Endothelial cell (in vitro differentiated cells): ENCODE measurements around the gene TIPARP. TPM values are rescaled to one million over a fixed set of nuclear protein-coding genes. Genes with fewer than 3 reads are reported as not detected.

Experiments
- DNase-seq: peaks from one replicate; pipeline ENCODE4 v3.0.0; 2021; ENCODE audit warnings: low spot score
- H3K27ac Mint-ChIP-seq: one replicate; pipeline ENCODE4 v1.8.0; 2021; ENCODE audit warnings: mixed read lengths, inconsistent platforms; ENCODE audit not compliant: unreplicated experiment
- H3K27me3 Mint-ChIP-seq: one replicate; pipeline ENCODE4 v1.8.0; 2021; ENCODE audit warnings: mild to moderate bottlenecking, moderate library complexity, mixed read lengths, inconsistent platforms; ENCODE audit not compliant: unreplicated experiment
- H3K36me3 Mint-ChIP-seq: one replicate; pipeline ENCODE4 v1.8.0; 2021; ENCODE audit warnings: mild to moderate bottlenecking, low read depth, mixed read lengths, inconsistent platforms; ENCODE audit not compliant: unreplicated experiment
- H3K4me1 Mint-ChIP-seq: one replicate; pipeline ENCODE4 v1.8.0; 2021; ENCODE audit warnings: mild to moderate bottlenecking, mixed read lengths, inconsistent platforms; ENCODE audit not compliant: unreplicated experiment
- H3K4me3 Mint-ChIP-seq: one replicate; pipeline ENCODE4 v1.8.0; 2021; ENCODE audit warnings: mild to moderate bottlenecking, mixed read lengths, inconsistent platforms; ENCODE audit not compliant: unreplicated experiment
- H3K9me3 Mint-ChIP-seq: one replicate; pipeline ENCODE4 v1.8.0; 2021; ENCODE audit warnings: mixed read lengths, inconsistent platforms; ENCODE audit not compliant: unreplicated experiment
- CTCF ChIP-seq: fragments of 200-600 bp; sonication (generic); IDR thresholded peaks from one replicate; pipeline ENCODE4 v1.5.0; 2021; ENCODE audit warnings: antibody characterized with exemption; ENCODE audit not compliant: unreplicated experiment
- total RNA-seq: library from RNA; stranded (reverse); fragmentation: NEBNext Ultra II Directional; extraction: Animal tissue kit (Norgen Biotek cat#: 25700); gene quantifications from one replicate; pipeline ENCODE4 v1.2.1, GENCODE V29; 2021; ENCODE audit not compliant: unreplicated experiment

The TIPARP gene
- total RNA-seq, 1 donor from 2014 or later = 8.9 TPM

DNA sequence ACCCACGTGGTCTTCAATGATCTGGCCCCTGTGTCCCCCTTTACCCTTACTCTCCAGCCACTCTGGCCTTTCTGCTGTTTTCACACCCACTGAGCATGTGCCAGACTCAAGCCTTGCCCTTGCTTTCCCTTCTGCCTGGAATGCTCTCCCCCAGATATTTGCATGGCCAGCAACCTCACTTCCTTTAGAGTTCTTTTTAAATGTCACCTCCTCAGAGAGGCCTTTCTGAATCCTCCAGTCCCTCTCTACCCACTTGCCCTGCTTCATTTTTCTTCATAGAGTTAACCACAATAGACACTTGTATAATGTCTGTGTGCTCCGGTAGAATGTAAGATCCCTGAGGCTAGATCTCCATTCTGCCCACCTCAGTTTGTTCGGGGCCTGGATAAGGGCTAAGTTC, 39.4 kb upstream of the TIPARP start:
- H3K27me3 Mint-ChIP-seq = no peaks in the 10 kb centered on the region
- no peak for DNase-seq
- TF ChIP-seq CTCF = no peak
- no peaks in the 10 kb centered on the region for H3K4me1 Mint-ChIP-seq
- no peaks in the 10 kb centered on the region for H3K36me3 Mint-ChIP-seq
- no peak overlapping the region for H3K27ac Mint-ChIP-seq
- no peaks in the 10 kb centered on the region for H3K9me3 Mint-ChIP-seq
- H3K4me3 Mint-ChIP-seq = no peak overlapping the region

GRCh38 chr3:156635973-156636372, 38.4 kb upstream of the TIPARP start:
- Mint-ChIP-seq H3K4me1 (no peaks in the 10 kb centered on the region), H3K36me3 (no peaks in the 10 kb centered on the region), H3K9me3 (no peaks in the 10 kb centered on the region), H3K27ac (no peak overlapping the region), H3K27me3 (no peaks in the 10 kb centered on the region), H3K4me3 (no peak overlapping the region)
- DNase-seq = no peak
- no peak for TF ChIP-seq CTCF

DNA sequence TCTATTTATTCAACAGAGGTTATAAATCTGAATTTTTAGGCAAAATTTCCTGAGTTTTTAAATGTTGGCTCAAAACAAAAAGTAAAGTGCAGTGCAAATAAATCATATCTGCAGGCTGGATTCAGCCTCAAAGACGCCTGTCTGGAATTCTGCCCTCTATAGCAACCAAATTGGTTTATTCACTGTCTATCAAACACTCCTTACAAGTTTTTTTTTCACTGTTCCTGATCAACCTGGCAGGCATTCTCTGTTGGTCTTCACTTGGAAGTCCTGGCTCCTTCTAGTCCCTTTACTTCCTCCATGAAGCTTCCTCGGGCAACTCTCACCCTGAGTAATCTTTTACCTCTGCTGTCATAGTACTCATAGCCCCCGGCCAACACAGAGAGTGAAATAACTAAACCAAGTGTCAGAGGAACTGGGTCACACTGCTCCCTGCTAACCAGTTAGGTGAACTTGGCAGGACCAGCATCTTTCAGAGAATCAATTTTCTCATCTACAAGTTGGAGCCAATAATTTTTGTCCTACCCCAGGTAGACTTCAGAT, 36.8 kb upstream of the TIPARP start:
- no peak overlapping the region for H3K27ac Mint-ChIP-seq
- H3K4me1 Mint-ChIP-seq = peaks cover under 1% of the 10 kb centered on the region
- no peaks in the 10 kb centered on the region for H3K27me3 Mint-ChIP-seq
- no peaks in the 10 kb centered on the region for H3K36me3 Mint-ChIP-seq
- no peak for DNase-seq
- no peak overlapping the region for H3K4me3 Mint-ChIP-seq
- no peaks in the 10 kb centered on the region for H3K9me3 Mint-ChIP-seq
- no peak for TF ChIP-seq CTCF

- no peak overlapping the region for H3K27ac Mint-ChIP-seq
- no peaks in the 10 kb centered on the region for H3K9me3 Mint-ChIP-seq
- no peak for TF ChIP-seq CTCF
- no peak overlapping the region for H3K4me3 Mint-ChIP-seq
- no peak for DNase-seq
- no peaks in the 10 kb centered on the region for H3K27me3 Mint-ChIP-seq
- H3K4me1 Mint-ChIP-seq = peaks cover 5% of the 10 kb centered on the region
- H3K36me3 Mint-ChIP-seq = no peaks in the 10 kb centered on the region
These were observed 36.1 kb upstream of the TIPARP start for GRCh38 chr3:156638271-156638670.

DNA sequence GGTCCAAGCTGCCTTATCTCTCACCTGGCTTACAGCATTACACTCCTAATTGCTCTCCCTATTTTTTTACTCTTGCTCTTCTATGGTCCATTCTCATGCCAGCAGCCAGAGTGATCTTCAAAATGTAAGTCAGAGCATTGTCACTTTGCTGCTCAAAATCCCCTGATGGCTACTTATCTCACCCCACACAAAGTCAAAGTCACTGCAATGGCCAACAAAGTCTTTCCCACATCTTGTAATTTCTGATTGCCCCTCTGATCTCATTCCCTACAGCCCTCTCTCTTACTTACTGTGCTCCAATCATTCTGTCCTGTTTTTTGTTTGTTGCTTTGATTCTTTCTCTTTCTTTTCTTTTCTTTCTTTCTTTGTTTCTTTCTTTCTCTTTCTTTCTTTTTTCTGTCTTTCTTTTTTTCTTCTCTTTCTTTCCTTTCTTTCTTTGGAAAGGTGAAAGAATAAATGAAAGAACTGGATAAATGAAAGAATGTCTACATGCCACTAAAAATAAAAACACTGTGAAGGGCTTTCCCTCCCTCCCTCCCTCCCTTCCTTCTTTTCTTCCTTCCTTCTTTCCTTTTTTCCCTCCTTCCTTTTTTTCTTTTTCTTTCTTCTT, 34.9 kb upstream of the TIPARP start:
- H3K9me3 Mint-ChIP-seq = no peaks in the 10 kb centered on the region
- no peak overlapping the region for H3K4me3 Mint-ChIP-seq
- no peaks in the 10 kb centered on the region for H3K36me3 Mint-ChIP-seq
- no peak for TF ChIP-seq CTCF
- H3K27me3 Mint-ChIP-seq = no peaks in the 10 kb centered on the region
- DNase-seq = no peak
- H3K27ac Mint-ChIP-seq = no peak overlapping the region
- peaks cover 12% of the 10 kb centered on the region for H3K4me1 Mint-ChIP-seq
